ENCODE data around the gene GRIA3.

DNA sequence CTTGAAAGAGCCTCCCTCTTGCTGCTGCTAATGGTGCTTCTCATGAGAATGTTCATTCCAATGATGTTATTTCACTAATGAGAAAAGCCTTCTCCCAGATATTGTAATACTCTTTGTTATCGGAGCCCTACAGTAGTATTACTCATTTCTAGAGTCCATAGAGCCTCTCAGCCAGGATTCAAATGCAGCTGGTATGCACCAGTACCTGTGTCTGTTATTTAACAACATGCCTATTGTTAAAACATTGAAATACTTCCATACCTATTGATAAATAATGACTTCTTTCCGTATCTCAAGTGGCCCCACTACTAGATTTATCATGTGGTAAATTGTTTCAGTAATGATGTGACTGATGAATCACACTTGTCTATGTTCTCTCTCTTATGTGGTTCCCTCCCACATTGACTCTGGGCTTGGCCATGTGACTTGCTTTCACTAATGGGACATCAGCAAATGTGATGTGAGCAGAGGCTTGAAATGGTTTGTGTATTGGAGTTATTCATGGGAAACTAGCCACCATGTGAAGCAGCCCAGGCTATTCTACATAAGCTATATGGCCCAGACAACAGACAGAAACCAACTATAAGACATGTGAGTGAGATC, 341.1 kb downstream of the GRIA3 start:
- TF ChIP-seq, protein P1, sequence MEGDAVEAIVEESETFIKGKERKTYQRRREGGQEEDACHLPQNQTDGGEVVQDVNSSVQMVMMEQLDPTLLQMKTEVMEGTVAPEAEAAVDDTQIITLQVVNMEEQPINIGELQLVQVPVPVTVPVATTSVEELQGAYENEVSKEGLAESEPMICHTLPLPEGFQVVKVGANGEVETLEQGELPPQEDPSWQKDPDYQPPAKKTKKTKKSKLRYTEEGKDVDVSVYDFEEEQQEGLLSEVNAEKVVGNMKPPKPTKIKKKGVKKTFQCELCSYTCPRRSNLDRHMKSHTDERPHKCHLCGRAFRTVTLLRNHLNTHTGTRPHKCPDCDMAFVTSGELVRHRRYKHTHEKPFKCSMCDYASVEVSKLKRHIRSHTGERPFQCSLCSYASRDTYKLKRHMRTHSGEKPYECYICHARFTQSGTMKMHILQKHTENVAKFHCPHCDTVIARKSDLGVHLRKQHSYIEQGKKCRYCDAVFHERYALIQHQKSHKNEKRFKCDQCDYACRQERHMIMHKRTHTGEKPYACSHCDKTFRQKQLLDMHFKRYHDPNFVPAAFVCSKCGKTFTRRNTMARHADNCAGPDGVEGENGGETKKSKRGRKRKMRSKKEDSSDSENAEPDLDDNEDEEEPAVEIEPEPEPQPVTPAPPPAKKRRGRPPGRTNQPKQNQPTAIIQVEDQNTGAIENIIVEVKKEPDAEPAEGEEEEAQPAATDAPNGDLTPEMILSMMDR (conservative IDR thresholded peaks at IDR 0.05; ENCODE audit: low read depth, low read length), result no peak
- TF ChIP-seq EZH2 (IDR thresholded peaks at IDR 0.05; ENCODE audit: low read length, unreplicated experiment) (no peak), EZH2phosphoT487 (IDR thresholded peaks at IDR 0.05; ENCODE audit: borderline replicate concordance, low read length) (no peak)
